Stimulated activated CD8-positive, alpha-beta memory T cell treated with anti-CD3 and anti-CD28 coated beads, Interleukin-15, amount 100 ng/mL, for 4 hours (primary cell): ENCODE data around the gene MYOF.
"Not testable (repeated sequence)": the region's sequence is repeated elsewhere in the genome, so short reads cannot be mapped to it uniquely, and the experiment has no call there.

Experiments
- DNase-seq, 2 donors: peaks; one replicate each; pipeline ENCODE4 v3.0.0-alpha.2; 2020; ENCODE audit warnings: low read depth in 2 of 2

Gene MYOF

DNA sequence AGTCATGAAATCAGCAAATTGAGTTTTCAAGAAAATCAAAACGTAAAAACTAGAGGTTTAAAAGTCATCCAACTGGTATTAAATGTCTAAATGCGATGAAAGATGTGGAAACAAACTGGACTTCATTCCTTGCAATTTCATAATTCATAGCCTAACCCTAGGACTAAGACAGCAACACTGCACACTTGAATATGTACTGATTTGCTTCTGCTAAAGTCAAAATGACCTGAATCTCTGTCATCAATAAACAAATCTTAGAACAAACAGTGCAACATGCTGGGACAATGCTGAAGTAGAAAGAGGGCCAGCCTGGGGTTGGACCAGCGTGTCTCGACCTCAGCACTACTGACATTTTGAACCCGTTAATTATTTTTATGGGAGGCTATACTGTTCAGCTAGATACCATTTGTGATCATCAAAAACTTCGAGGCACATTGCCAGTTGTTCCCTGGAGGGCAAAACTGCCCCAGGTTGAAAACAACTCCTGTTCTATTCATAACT lies 47.1 kb downstream of the MYOF start:
- DNase-seq, result no peak

DNA sequence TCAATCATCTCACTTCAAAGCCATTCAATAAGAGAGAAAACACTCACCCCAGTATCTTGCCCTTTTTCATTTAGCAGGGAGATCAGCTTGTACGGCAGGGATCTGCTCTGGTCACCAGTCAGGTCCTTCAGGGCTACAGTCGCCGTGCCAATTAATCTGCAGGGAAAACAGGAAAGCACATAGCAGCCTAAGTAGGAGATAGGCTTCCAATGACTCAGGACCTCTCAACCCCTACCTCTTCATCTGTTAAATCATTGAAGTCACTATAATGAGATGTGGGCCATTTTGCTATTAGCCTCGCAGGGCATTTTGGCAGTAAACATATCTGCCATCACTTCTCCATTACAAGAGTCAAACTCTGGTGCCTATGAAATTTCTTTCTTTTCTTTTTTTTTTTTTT lies 50.8 kb downstream of the MYOF start:
- no peak for DNase-seq

DNA sequence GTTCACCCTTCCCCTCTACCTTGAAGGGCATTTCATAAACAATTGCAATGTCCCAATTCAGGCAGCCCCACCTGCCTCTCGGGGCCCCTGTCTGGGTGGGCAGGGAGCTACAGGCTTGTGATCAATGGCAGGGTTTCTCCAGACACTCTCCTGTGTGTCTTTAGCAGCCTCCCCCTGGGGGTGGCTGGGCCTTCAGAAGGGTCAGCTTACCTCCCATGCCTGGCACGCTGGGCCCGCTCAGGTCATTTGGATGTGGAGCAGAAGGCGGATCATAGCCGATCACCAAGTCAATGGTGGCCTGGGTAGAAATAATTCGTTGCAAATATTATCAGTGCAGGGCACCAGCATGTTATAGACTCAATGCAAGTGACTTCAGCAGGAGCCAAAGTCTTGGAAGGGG lies 56.3 kb downstream of the MYOF start:
- DNase-seq, result no peak

DNA sequence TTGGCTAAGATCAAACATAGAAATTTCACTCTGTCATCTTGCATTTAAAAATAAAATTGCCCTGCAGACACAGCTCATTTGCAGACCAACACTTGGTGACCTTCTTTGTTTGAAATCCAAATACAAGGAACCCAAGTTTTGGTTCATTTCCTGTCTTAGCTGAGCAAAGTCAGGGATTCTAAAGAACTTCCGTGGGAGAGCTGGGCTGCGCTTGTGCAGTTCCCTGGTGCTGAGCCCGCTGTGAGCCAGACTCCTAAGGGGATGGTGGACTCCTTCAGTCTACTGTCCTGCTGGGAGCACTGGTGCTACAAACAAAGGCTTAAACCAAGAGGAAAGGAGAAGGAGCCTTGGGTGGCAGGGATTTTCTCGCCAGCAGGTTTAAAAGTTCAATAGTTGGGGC lies 60.0 kb downstream of the MYOF start:
- DNase-seq, result no peak

DNA sequence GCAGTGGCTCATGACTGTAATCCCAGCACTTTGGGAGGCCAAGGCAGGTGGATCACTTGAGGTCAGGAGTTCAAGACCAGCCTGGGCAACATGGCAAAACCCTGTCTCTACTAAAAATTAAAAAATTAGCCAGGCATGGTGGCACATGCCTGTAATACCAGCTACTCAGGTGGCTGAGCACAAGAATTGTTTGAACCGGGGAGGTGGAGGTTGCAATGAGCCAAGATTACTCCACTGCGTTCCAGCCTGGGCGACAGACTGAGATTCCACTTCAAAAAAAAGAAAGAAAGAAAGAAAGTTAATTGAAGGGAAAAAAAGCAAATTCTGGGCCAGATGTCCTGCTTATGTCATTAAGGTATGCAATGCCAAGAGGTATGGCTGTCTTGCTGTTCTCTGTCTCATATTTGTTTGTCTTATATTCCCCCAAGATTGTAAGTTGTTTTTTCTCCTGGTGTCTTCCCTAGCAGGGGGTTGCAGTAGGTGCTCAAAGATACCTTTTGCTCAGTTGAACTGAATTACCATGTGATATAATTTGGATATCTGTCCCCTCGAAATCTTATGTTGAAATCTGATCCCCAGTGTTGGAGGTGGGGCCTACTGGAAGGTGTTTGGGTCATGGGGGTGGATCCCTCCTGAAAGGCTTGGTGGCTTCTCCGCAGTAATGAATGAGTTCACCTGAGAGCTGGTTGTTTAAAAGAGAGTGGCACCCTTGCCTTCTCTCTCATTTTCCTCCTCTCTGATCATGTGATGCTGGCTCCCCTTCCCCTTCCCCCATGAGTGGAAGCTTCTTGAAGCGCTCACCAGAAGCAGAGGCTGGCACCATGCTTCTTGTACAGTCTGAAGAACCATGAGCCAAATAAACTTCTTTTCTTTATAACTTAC lies 60.9 kb downstream of the MYOF start:
- no peak for DNase-seq

DNA sequence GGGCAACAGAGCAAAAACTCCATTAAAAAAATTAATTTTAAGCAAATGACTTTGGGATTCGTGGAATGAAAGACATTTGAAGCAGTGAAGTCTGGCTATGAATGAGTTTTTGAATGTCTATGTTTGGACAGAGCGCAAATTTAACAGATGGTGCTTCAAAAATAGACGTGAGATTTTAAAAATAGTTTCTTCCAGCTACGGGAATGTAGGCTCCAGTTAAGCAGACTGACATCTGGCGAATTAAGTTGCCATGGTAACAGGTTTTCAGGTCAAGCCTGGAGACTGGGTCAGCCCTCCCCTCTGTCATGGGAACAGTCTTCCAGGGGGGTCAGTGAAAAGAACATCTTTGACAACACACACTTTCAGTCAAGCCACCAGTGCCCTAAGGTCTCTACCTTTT lies 62.0 kb downstream of the MYOF start:
- DNase-seq, result no peak

DNA sequence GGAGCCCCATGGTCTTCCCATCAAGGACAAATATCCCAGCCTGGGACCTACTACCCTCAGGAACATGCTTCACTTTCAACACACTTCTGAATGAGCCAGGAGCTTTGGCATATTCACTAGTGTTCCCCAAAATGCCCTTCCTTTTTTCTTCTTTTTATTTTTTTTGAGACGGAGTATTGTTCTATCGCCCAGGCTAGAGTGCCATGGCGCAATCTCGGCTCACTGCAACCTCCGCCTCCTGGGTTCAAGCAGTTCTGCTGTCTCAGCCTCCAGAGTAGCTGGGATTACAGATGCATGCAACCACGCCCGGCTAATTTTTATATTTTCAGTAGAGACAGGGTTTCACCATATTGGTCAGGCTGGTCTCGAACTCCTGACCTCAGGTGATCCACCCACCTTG lies 63.1 kb downstream of the MYOF start:
- DNase-seq, result not testable (repeated sequence)

DNA sequence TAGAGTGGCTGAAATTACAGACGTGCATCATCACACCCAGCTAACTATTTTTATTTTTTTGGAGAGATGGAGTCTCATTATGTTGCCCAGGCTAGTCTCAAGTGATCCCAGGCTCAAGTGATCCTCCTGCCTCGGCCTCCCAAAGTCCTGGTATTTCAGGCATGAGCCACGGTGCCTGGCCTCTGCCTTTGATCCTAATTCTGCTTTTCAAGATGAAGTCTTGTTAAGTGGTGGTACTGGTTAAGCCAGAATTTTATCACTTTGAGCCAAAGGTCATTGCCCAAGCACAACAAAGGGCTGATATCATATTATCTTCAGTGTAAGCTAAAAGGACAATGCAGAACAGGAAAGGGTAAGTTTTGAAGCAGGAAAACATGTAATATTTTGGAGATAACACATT lies 64.2 kb downstream of the MYOF start:
- DNase-seq, result no peak

DNA sequence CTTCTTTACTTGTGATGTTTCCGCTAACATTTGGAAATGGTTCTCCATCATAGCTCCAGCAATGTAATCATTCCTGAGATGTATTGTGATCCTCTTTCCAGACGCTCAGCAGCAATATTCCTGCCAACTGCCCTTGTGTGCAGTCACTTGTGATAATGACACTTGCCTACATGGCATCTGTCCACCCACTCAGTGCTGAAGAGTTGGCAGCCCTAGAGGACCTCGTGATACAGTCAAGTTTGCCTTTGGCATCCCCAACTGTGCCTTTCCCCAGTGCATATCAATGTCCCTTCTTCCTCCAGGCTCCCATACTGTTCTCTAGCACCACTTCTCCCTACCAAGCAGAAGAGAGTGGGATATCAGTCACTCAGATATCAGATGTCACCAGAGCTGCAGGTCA lies 64.9 kb downstream of the MYOF start:
- no peak for DNase-seq

DNA sequence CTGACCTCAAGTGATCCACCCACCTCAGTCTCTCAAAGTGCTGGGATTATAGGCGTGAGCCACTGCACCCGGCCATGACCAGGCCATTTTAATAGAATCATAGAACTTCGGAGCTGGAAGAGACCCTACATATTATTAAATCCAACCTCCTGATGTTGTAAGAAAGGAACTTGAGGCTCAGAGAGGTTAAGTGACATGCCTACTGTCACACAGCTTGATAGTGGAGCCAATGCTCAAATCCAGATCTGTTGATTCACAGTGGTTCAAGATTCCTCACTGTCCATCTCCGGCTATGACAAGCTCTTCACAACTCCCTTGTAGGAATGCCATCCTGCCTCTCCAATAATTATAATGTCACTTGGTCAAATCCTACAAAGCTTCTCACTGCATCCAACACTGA lies 65.3 kb downstream of the MYOF start:
- no peak for DNase-seq

DNA sequence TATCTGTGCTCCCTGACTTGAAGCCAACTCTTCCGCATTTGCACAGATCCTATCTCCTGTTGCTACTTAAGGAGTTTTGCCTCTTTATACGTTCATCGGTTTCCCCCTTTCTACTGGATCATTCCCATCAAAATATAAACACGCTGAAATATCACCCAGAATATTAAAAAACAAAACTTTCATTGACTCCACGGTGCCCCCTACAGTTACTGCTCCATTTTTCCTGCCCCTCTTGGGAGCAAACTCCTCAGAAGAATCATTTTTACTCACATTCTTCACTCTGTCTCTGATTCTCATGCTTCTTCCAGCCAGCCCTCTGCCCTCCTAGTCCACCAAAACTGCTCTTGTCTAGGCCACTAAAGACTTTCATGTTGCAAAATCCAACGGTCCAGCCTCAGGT lies 66.4 kb downstream of the MYOF start:
- no peak for DNase-seq

DNA sequence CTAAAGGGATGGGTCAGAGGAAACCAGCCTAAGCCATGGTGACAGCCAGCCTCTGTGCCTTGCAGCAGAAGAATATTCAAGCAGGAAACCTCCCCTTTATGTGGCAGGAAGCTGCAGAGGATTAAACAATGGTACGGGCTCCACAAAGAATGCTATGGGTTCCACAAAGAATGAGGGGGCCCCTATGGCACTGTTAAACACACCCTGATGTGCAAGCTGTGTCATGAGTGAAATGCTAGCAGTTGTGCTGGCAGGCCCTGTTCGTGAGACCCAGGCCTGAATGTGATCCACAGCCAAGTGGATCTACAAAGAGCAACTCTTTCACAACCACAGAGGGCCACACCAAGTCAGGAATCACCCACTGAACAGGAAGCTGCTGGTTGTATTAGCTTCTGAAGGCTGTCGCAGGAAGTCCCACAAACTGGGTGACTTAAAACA lies 68.9 kb downstream of the MYOF start:
- no peak for DNase-seq

DNA sequence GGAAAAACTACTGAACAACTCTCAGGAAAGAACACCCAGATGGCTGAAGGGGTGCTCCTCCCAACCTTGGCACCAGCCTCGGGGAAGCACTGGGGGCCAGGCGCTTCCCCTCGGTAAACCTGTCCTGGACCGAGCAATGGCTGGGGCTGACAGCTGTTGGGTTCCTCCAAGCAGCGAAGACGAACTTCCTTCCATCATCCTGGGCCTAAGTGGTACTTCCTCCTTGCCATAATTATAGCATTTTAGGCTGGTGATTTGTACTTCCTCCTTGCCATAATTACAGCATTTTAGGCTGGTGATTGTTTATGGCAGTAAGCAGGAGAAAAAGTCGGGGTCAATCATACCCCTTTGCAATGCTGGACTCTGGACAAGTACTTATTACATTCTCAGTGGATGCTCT lies 69.3 kb downstream of the MYOF start:
- DNase-seq, result no peak

DNA sequence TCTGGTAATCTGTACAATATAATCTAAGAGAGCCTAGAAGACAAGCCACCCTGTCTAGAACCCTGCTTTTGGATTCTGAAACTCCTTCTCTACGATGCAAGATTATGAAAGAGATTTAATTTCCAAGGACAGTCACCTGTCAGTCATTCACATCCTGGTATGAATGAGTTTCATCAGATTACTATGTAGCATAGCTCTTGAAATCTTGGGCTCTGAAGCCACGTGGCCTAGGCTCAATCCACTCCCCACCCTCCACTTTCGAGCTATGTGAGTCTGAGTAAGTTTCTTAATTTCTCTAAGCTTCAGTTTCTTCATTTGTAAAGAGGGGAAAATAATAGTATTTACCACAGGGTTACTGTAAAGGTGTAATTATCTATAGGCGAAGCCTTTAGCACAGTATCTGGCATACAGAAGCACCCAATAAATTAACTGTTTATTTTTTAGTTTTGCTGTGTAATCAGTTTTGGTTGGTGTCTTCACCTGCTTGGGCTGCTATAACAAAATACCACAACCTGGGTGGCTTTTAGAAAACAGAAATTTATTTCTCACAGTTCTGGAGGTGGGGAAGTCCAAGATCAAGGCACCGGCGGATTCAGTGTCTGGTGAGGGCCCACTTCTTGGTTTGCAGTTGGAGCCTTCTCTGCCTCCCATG lies 71.3 kb downstream of the MYOF start:
- no peak for DNase-seq

DNA sequence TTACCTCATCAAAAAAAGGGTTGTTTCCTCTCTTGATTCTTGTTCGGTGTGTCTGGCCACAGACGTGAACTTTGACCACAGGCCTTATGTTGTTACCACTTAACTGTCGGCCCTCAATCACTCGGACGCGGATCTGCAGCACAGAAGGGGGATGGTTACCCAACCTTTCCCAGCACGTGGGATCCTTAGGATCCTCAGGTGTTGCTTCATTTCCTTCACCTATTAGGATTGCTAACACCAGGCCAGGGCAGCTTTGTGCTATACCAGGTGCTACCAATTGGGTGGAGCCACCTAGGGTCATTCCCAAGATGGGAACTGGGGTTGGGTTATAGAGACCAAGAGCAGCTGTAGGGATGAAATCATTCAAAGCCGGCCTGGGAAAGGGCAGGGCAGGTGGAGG lies 73.4 kb downstream of the MYOF start:
- DNase-seq, result no peak

DNA sequence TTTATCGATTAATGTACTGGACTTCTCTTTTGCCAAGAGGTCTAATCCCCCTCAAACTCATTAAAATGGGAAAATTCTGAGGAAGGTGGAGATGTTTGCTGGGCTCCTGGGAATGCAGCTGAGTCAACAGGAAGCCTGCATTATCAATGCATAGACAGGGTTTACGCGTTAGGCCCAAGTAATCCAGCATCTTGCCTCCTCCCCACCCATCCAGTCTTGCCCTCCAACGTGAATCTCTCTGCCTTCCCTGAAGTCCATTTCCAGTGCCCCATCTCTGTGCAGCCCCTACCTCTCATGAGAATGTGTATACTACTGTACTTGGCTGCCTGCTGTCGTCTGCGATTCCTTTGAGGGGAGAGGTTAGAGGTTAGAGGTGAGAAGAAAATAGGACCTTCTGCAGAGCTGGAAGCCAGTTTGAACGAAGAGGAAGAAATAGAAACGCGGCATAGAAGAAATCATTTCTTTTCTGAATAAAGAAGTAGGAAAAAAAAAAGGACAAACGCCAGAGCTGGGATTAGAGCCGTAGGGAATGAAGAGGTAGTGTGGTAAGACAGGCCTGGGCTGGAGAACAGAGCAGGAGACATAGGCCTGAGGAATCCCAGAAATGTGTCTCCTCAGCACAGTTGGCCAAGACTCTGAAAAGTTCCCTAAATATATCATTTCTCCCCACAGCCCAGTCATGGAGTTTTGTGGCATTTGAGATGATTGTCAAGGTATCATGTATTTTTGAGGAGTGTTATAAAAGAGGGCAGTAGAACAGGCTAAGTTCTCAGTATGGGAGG lies 75.6 kb downstream of the MYOF start:
- no peak for DNase-seq

DNA sequence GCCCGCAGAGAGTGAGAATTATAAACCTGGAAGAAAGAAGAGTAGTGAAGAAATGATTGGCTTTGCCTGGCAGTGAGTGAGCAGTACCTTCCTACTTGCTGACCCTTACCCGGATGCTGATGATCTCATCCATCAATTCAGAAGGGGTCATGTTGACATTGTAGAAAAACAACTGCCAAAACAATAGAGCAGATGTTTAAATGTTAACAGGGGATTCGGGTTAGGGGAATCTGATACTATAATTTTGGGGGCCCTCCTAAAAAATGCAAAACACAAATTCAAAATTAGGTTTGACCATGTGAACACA lies 78.1 kb downstream of the MYOF start:
- DNase-seq, result no peak

DNA sequence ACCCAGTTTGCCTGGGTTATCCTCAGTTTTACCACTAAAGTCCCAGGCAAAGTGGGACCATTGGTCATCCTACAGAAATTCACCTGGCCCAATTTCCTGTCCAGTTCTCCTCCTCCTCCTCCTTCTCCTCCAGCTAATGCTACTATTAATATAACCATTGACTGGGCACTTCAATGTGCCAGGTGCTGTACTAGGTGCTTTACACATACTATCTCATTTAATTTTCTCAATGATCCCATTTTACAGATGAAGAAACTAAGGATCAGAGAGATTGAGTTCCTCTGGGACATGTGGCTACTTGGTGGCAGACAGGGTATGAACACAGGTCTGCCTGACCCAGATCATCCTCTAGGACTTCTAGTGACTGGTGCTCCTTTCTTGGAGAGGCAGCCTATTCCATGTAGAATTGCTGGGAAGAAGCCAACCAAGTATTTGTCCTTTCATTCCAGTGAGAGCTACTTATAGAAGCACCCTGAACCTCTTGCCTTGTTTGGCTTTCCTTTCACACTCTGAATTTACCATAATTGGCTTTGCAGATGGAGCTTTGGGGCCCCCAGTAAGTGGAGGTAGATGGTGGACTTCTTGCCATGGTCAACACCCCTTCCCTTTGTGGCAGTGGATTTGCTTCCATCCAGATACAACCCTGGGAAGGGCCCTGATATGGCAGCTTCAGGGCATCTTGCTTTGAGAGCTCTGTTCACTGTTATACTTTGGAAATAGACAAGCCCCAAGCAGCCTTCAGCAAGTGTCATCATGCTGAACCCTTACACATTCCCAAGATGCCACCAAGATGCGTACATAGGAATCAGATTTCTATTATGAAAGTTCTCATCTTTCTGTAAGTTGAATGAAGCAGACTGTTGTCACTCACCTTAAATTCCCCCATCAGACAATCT lies 78.7 kb downstream of the MYOF start:
- DNase-seq, result no peak

DNA sequence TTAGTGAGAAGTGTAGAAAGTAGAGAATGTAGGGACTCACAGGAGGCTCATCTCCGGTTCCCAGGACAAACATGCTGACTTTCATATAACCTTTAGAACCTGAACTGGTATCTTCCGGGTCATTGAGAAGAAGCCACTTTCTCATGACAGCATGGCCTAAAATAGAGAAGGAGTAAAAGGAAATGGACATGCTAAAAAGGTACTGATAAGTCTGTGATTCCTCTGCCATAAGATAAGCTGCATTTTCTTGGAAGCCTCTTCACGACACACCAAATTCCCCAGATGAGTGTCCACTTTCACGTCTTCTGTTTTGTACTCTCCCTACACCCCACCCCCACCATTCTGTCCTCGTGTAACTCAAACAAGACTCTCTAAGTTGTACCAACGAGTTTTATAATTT lies 79.9 kb downstream of the MYOF start:
- no peak for DNase-seq

DNA sequence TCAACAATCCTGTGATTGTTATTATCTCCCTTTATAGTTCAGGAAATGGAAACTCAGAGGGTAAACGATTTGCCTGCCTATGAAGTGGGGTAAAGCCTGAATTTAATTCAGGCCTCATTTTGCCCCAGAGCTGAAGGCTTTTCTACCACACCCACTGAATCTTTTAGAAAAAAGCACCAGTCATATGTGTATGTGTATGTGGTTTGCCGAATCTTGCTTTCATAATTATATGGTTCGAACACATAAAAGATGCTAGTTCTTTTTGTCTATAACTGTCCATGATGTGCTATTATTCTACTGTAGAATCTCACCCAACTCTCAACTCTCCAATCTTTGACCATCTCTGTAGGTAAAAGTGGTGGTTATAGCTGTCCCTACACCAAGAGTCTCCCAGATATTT lies 83.6 kb downstream of the MYOF start:
- DNase-seq, result no peak

DNA sequence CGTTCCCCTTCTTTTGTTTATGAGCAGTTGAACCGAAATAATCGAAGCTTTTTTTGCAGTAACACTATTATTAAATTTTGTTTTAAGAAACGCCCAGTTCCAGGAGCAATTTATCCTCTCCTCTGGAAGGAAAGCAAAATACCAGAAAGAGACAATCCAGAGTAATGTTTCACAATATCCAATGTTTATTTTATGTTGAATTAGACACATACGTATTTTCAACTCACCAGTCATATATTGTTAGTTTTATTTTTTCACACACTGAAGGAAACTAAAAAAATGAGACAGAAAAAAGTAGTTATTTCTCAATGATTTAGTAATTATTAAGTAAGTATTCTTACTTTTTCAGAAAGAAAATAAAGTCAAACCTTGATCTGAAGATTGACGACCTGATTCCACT lies 85.1 kb downstream of the MYOF start:
- DNase-seq, result no peak

DNA sequence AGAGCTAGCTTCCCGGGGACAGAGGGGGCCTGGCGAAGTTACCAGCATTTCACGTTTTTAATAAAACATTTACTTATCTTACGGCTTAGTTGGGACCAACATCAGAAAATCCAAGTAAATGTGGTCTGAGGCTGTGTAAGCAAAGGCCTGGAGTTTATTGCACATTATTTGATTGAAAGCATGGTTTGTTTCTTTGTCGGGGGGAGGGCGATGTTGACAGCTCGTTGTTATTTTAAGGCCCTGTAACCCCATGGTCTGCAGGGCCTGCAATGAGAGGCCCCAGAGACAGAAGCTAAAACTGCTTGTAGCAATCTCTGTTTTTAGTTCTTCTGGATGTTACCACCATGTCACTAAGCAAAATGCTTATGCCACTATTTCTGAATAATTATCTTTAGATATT lies 88.9 kb downstream of the MYOF start:
- no peak for DNase-seq
